Peyer's patch (tissue), 4 donors: ENCODE measurements around the gene CTPS2.

Source experiments
- POLR2A ChIP-seq, 2 donors: fragments of 450-650 bp; IDR thresholded peaks; one replicate each; pipeline ENCODE4 v1.5.1; 2017; ENCODE audit warnings: antibody characterized with exemption in 2 of 2, mild to moderate bottlenecking in 2 of 2, moderate library complexity in 2 of 2
- TF ChIP-seq, protein P1 (sequence below), 6 experiments: fragments of 450-650 bp in 4 of 6; fragments of 200-600 bp in 2 of 6; sonication (generic) in 1 of 6; IDR thresholded peaks; one replicate each; pipeline ENCODE4 v1.5.1; 2017 to 2019; ENCODE audit warnings: antibody characterized with exemption in 6 of 6, mild to moderate bottlenecking in 3 of 6, moderate library complexity in 1 of 6

DNA sequence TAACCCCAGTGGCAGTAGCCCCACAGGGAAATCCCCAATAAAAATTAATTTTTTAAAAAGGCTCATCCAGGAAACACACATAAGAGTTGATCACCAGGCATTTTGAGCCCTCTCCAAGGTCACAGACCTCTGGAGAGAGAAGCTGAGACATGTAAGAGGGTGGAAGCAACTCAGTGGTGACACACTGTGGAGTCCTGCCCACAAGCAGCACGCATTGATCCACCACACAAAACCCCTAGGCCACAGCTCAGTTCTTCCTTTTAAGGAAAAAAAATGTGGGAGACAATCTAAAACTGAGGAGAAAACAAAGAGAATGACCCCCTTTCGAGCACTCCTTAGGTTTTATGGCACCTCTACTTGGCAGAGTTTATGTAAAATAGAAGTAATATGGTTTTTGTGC is 134.3 kb downstream of the CTPS2 start:
- TF ChIP-seq, protein P1, sequence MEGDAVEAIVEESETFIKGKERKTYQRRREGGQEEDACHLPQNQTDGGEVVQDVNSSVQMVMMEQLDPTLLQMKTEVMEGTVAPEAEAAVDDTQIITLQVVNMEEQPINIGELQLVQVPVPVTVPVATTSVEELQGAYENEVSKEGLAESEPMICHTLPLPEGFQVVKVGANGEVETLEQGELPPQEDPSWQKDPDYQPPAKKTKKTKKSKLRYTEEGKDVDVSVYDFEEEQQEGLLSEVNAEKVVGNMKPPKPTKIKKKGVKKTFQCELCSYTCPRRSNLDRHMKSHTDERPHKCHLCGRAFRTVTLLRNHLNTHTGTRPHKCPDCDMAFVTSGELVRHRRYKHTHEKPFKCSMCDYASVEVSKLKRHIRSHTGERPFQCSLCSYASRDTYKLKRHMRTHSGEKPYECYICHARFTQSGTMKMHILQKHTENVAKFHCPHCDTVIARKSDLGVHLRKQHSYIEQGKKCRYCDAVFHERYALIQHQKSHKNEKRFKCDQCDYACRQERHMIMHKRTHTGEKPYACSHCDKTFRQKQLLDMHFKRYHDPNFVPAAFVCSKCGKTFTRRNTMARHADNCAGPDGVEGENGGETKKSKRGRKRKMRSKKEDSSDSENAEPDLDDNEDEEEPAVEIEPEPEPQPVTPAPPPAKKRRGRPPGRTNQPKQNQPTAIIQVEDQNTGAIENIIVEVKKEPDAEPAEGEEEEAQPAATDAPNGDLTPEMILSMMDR (IDR thresholded peaks at IDR 0.05) = no peak
- no peak for TF ChIP-seq POLR2A (IDR thresholded peaks at IDR 0.05)
